Loucy (cell line): ENCODE measurements around the gene NOTCH2.
"Not testable (repeated sequence)": the region's sequence is repeated elsewhere in the genome, so short reads cannot be mapped to it uniquely, and the experiment has no call there.

Source experiments
- CTCF ChIP-seq: fragments of 200-600 bp; sonication (generic); conservative IDR thresholded peaks from 2 replicates; pipeline ENCODE4 v1.5.1; 2014; ENCODE audit warnings: mild to moderate bottlenecking, antibody characterized with exemption, low read length
- EZH2phosphoT487 ChIP-seq: fragments of 200-600 bp; IDR thresholded peaks from 2 replicates; pipeline ENCODE4 v1.6.1; 2018; ENCODE audit warnings: antibody characterized with exemption, mild to moderate bottlenecking, moderate library complexity, borderline replicate concordance

- not testable (repeated sequence) for TF ChIP-seq CTCF, EZH2phosphoT487
Measured at GRCh38 chr1:120087959-120088358, 18.5 kb upstream of the NOTCH2 start.
